ENCODE results near the gene CLDN5. TPM values are rescaled to one million over a fixed set of nuclear protein-coding genes. Genes with fewer than 3 reads are reported as not detected.

CLDN5 gene
- total RNA-seq, 1 donor from 2014 or later: 0.69 TPM

- H3K27ac Mint-ChIP-seq: no peak overlapping the region
Observed at GRCh38 chr22:19569976-19570375, 45.8 kb upstream of the CLDN5 start.

GRCh38 chr22:19569276-19569640 lies 45.0 kb upstream of the CLDN5 start:
- Mint-ChIP-seq H3K4me1 (peaks cover 6% of the 10 kb centered on the region), H3K27ac (no peak overlapping the region), H3K27me3 (ENCODE audit: insufficient read depth, low read depth) (peaks cover 10% of the 10 kb centered on the region), H3K36me3 (no peaks in the 10 kb centered on the region), H3K4me3 (no peak overlapping the region), H3K9me3 (no peaks in the 10 kb centered on the region)
- Histone ChIP-seq H3K27me3 (no peaks in the 10 kb centered on the region), H3K4me3 (no peak overlapping the region), H3F3A (ENCODE audit: low read depth) (no peaks in the 10 kb centered on the region), H3K36me3 (no peaks in the 10 kb centered on the region), H3K4me2 (no peak overlapping the region), H3K9ac (no peak overlapping the region), H4K20me1 (ENCODE audit: low read depth) (no peaks in the 10 kb centered on the region), H3K9me3 (ENCODE audit: low read depth) (no peaks in the 10 kb centered on the region), H2AFZ (replicated peaks) (no peak overlapping the region), H3K27ac (no peak overlapping the region), H3K79me2 (ENCODE audit: low read depth) (no peaks in the 10 kb centered on the region), H3K4me1 (no peaks in the 10 kb centered on the region)
- no peak for DNase-seq (ENCODE audit: low spot score)
- TF ChIP-seq EZH2 (IDR thresholded peaks at IDR 0.05) (no peak), EZH2phosphoT487 (IDR thresholded peaks at IDR 0.05) (no peak), CTCF (IDR thresholded peaks at IDR 0.05) (no peak)

More at GRCh38 chr22:19569976-19570375, 45.8 kb upstream of the CLDN5 start:
- H3K36me3 Mint-ChIP-seq: no peaks in the 10 kb centered on the region
- Histone ChIP-seq H3K4me1 (no peaks in the 10 kb centered on the region), H4K20me1 (ENCODE audit: low read depth) (no peaks in the 10 kb centered on the region), H3K4me3 (no peak overlapping the region), H3K79me2 (ENCODE audit: low read depth) (no peaks in the 10 kb centered on the region), H3K27ac (no peak overlapping the region), H3F3A (ENCODE audit: low read depth) (no peaks in the 10 kb centered on the region), H3K27me3 (no peaks in the 10 kb centered on the region), H3K9me3 (ENCODE audit: low read depth) (no peaks in the 10 kb centered on the region), H2AFZ (replicated peaks) (no peak overlapping the region), H3K9ac (no peak overlapping the region), H3K4me2 (no peak overlapping the region), H3K36me3 (no peaks in the 10 kb centered on the region)
- H3K9me3 Mint-ChIP-seq: no peaks in the 10 kb centered on the region
- H3K27me3 Mint-ChIP-seq (ENCODE audit: insufficient read depth, low read depth): peaks cover 10% of the 10 kb centered on the region
- no peak for TF ChIP-seq EZH2phosphoT487 (IDR thresholded peaks at IDR 0.05)
- TF ChIP-seq EZH2 (IDR thresholded peaks at IDR 0.05): no peak
- TF ChIP-seq CTCF (IDR thresholded peaks at IDR 0.05): no peak
- H3K4me1 Mint-ChIP-seq: peaks cover 6% of the 10 kb centered on the region
- H3K4me3 Mint-ChIP-seq: no peak overlapping the region
- no peak for DNase-seq (ENCODE audit: low spot score)

GRCh38 chr22:19568337-19569275 lies 44.4 kb upstream of the CLDN5 start:
- Histone ChIP-seq H3K9ac (no peak overlapping the region), H3K4me1 (no peaks in the 10 kb centered on the region), H3K36me3 (no peaks in the 10 kb centered on the region), H3K9me3 (ENCODE audit: low read depth) (no peaks in the 10 kb centered on the region), H3F3A (ENCODE audit: low read depth) (no peaks in the 10 kb centered on the region), H3K27ac (no peak overlapping the region), H3K79me2 (ENCODE audit: low read depth) (no peaks in the 10 kb centered on the region), H3K27me3 (no peaks in the 10 kb centered on the region), H3K4me3 (no peak overlapping the region), H4K20me1 (ENCODE audit: low read depth) (no peaks in the 10 kb centered on the region), H3K4me2 (no peak overlapping the region), H2AFZ (replicated peaks) (no peak overlapping the region)
- no peak for DNase-seq (ENCODE audit: low spot score)
- TF ChIP-seq EZH2phosphoT487 (IDR thresholded peaks at IDR 0.05) (no peak), EZH2 (IDR thresholded peaks at IDR 0.05) (no peak), CTCF (IDR thresholded peaks at IDR 0.05) (no peak)
- no peaks in the 10 kb centered on the region for H3K36me3 Mint-ChIP-seq
- H3K9me3 Mint-ChIP-seq: no peaks in the 10 kb centered on the region
- H3K27ac Mint-ChIP-seq: no peak overlapping the region
- peaks cover 6% of the 10 kb centered on the region for H3K4me1 Mint-ChIP-seq
- peaks cover 8% of the 10 kb centered on the region for H3K27me3 Mint-ChIP-seq (ENCODE audit: insufficient read depth, low read depth)
- no peak overlapping the region for H3K4me3 Mint-ChIP-seq

Measured in neural progenitor cell (in vitro differentiated cells).